Retinal pigment epithelial cell (primary cell): Measurements from ENCODE around the gene FBLN7.
"Not testable (repeated sequence)": the region's sequence is repeated elsewhere in the genome, so short reads cannot be mapped to it uniquely, and the experiment has no call there.

ENCODE experiments used
- DNase-seq: peaks from one replicate; pipeline ENCODE4 v3.0.0-alpha.2; 2010; ENCODE audit warnings: low read depth
- H3K4me3 ChIP-seq: 2 replicates; pipeline ENCODE4 v1.5.1; 2011; ENCODE audit warnings: mild to moderate bottlenecking, low read length, control low read depth, moderate library complexity
- CTCF ChIP-seq: conservative IDR thresholded peaks from 2 replicates; pipeline ENCODE4 v1.5.1; 2011; ENCODE audit warnings: low read depth, low read length, control low read depth, inconsistent platforms

Gene FBLN7

GRCh38 chr2:112195950-112196349 lies 57.8 kb downstream of the FBLN7 start:
- H3K4me3 ChIP-seq, result no peak overlapping the region
- TF ChIP-seq CTCF, result no peak
- DNase-seq, result no peak

GRCh38 chr2:112197868-112198267 lies 59.7 kb downstream of the FBLN7 start:
- no peak for DNase-seq
- no peak for TF ChIP-seq CTCF
- no peak overlapping the region for H3K4me3 ChIP-seq

GRCh38 chr2:112198780-112199179 lies 60.6 kb downstream of the FBLN7 start:
- no peak overlapping the region for H3K4me3 ChIP-seq
- no peak for TF ChIP-seq CTCF
- no peak for DNase-seq

GRCh38 chr2:112199188-112199587 lies 61.0 kb downstream of the FBLN7 start:
- no peak for DNase-seq
- TF ChIP-seq CTCF, result no peak
- no peak overlapping the region for H3K4me3 ChIP-seq

- TF ChIP-seq CTCF, result no peak
These were observed 63.7 kb downstream of the FBLN7 start for GRCh38 chr2:112201696-112202430.

GRCh38 chr2:112204411-112204810 lies 66.2 kb downstream of the FBLN7 start:
- TF ChIP-seq CTCF, result no peak
- no peak for DNase-seq
- H3K4me3 ChIP-seq, result no peak overlapping the region

More at GRCh38 chr2:112201696-112202430, 63.7 kb downstream of the FBLN7 start:
- no peak overlapping the region for H3K4me3 ChIP-seq
- DNase-seq, result no peak

- H3K4me3 ChIP-seq, DNase-seq: not testable (repeated sequence)
These were observed 69.7 kb downstream of the FBLN7 start for GRCh38 chr2:112207905-112208304.
